Heart left ventricle (tissue), 16 donors: ENCODE data around the gene GPR87. TPM values are rescaled to one million over a fixed set of nuclear protein-coding genes. Genes with fewer than 3 reads are reported as not detected.

Experiments
- ATAC-seq, 4 donors: fragments of 200-7000 bp; cut with Tn5 transposase; one replicate each; pipeline ENCODE4 v1.9.1; 2020 to 2022; ENCODE audit warnings: moderate library complexity in 4 of 4, mild to moderate bottlenecking in 3 of 4, moderate number of reproducible peaks in 1 of 4
- DNase-seq, 5 donors: peaks; one replicate each; pipeline ENCODE4 v3.0.0-alpha.2; 2020
- H3K27ac ChIP-seq, 12 donors: fragments of 200-600 bp; sonication (generic) in 4 of 12; one replicate each; pipeline versions ENCODE4 v1.5.0 to v1.8.0; 2016 to 2022; ENCODE audit warnings: mild to moderate bottlenecking in 2 of 12
- H3K27me3 ChIP-seq, 9 donors: fragments of 200-600 bp; sonication (generic) in 2 of 9; one replicate each; pipeline versions ENCODE4 v1.5.1 to v1.8.0; 2016 to 2022; ENCODE audit warnings: mild to moderate bottlenecking in 3 of 9
- H3K36me3 ChIP-seq, 9 donors: fragments of 200-600 bp; sonication (generic) in 2 of 9; one replicate each; pipeline versions ENCODE4 v1.5.0 to v1.8.0; 2018 to 2022; ENCODE audit warnings: mild to moderate bottlenecking in 2 of 9
- H3K4me1 ChIP-seq, 12 donors: fragments of 200-600 bp; sonication (generic) in 4 of 12; one replicate each; pipeline versions ENCODE4 v1.5.0 to v1.8.0; 2016 to 2022; ENCODE audit warnings: mild to moderate bottlenecking in 3 of 12
- H3K4me3 ChIP-seq, 12 donors: fragments of 200-600 bp; sonication (generic) in 4 of 12; one replicate each; pipeline versions ENCODE4 v1.5.0 to v1.8.0; 2017 to 2022; ENCODE audit warnings: mild to moderate bottlenecking in 9 of 12, moderate library complexity in 4 of 12
- H3K9me3 ChIP-seq, 12 donors: fragments of 200-600 bp; sonication (generic) in 4 of 12; one replicate each; pipeline versions ENCODE4 v1.5.0 to v1.8.0; 2016 to 2022; ENCODE audit warnings: mild to moderate bottlenecking in 1 of 12
- CTCF ChIP-seq, 12 donors: fragments of 200-600 bp; sonication (generic) in 4 of 12; IDR thresholded peaks; one replicate each; pipeline versions ENCODE4 v1.5.0 to v1.8.0; 2018 to 2022; ENCODE audit warnings: antibody characterized with exemption in 12 of 12, mild to moderate bottlenecking in 5 of 12
- POLR2A ChIP-seq, 2 donors: fragments of 450-650 bp; IDR thresholded peaks; one replicate each; pipeline ENCODE4 v1.6.1; 2017; ENCODE audit warnings: antibody characterized with exemption in 2 of 2, mild to moderate bottlenecking in 2 of 2, moderate library complexity in 2 of 2
- WGBS, 4 donors: extraction: QIAGEN DNeasy Blood & Tissue Kit in 2 of 4; methylation state at CpG; one replicate each; pipeline versions ENCODE4 v1.1.5 to v1.1.7; 2013 to 2018; 5-methylcytosine and 5-hydroxymethylcytosine counted together
- intact Hi-C, 10 donors: fragments of 100-400 bp; cut with DNase I; formaldehyde crosslinking; loops; one replicate each; pipeline versions ENCODE4 v1.11.1 to v1.14.2; 2022
- polyA plus RNA-seq, 2 donors: library from polyadenylated mRNA; stranded (reverse); fragments of 200-250 nt; gene quantifications; one replicate each; pipeline ENCODE4 v1.2.3, GENCODE V29; 2013
- total RNA-seq, 9 donors: library from RNA; depleted of rRNA in 2 of 9; stranded (reverse); fragments of >200 nt in 2 of 9; fragmentation: NEBNext Ultra II Directional in 3 of 9; extraction: Animal tissue kit (Norgen Biotek cat#: 25700) in 3 of 9; gene quantifications; one replicate each; pipeline versions ENCODE4 v1.1.0 to v1.2.4, GENCODE V29; 2016 to 2023
- donor health status: ischemic (EF 13 %, LVEDD 7.1; RV severe dilation, severe dysfunction).
- donor health status: healthy with polysubstance abuse.
- donor health status: DM: no; HTN: yes; CAD: no.
- donor health status: DM: no; HTN: no; CAD: no.
- donor health status: ischemic (EF 25% LVEDD 6.9; RV normal size, moderate dysfunction).
- donor health status: ischemic (EF 25% LVEDD 5.7; RV mildly dilated, moderate dysfunction).
- donor health status: healthy.
- donor health status: DM: yes; HTN: yes; CAD: no.
- donor health status: ischemic (EF 35%, LVEDD 5.7; RV mildly dilated, moderate dysfunction).
- donor health status: nonischemic (EF 11% LVEDD 7.7; RV severe dilation, severe dysfunction).
- donor health status: DM: yes; HTN: yes; CAD: no.
- donor health status: PGD.
- donor health status: ischemic (EF 29% LVEDD 5.4; RV normal size, mild dysfunction).
- donor health status: nonischemic (EF 23%, LVEDD 6.1; RV moderate dilation, normal function).

The GPR87 gene
- total and polyA plus RNA-seq, 11 donors: not detected

DNA sequence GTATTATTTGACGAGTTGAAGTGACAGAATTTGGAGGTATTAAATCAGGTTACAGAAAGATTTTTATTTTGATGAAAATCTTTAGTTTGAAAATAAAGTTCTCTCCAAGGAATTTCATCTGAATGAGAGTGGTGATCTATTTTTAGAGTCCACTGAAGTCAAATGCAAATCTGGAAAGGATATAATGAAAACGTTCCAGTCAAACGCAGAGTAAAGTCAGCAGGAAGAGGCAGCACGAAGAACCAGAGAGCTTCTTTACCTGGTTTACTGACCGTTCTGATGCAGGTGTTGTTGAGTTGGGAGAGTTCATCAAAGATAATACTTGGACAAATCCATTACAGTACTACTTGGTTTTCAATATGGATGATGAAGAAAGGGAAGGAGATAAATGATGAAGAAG is 47.0 kb downstream of the GPR87 start:
- ATAC-seq (no peak), DNase-seq (no peak)
- 46 to 61% (median 46%) methylated on average over 5 of the region's 5 CpGs for WGBS, 4 donors
- Histone ChIP-seq H3K9me3 (no peaks in the 10 kb centered on the region), H3K4me3 (peak overlapping the region in 1 of 12 donors; percentile 3), H3K27ac (peak overlapping the region in 8 of 12 donors; percentile 6 to 79 (median 31)), H3K36me3 (no peaks in the 10 kb centered on the region), H3K4me1 (peaks cover 0 to 54% (median 2%) of the 10 kb centered on the region in 12 donors), H3K27me3 (no peaks in the 10 kb centered on the region)
- TF ChIP-seq POLR2A (IDR thresholded peaks at IDR 0.05) (no peak), CTCF (IDR thresholded peaks at IDR 0.05) (no peak)
- intact Hi-C loops: no loop called here

DNA sequence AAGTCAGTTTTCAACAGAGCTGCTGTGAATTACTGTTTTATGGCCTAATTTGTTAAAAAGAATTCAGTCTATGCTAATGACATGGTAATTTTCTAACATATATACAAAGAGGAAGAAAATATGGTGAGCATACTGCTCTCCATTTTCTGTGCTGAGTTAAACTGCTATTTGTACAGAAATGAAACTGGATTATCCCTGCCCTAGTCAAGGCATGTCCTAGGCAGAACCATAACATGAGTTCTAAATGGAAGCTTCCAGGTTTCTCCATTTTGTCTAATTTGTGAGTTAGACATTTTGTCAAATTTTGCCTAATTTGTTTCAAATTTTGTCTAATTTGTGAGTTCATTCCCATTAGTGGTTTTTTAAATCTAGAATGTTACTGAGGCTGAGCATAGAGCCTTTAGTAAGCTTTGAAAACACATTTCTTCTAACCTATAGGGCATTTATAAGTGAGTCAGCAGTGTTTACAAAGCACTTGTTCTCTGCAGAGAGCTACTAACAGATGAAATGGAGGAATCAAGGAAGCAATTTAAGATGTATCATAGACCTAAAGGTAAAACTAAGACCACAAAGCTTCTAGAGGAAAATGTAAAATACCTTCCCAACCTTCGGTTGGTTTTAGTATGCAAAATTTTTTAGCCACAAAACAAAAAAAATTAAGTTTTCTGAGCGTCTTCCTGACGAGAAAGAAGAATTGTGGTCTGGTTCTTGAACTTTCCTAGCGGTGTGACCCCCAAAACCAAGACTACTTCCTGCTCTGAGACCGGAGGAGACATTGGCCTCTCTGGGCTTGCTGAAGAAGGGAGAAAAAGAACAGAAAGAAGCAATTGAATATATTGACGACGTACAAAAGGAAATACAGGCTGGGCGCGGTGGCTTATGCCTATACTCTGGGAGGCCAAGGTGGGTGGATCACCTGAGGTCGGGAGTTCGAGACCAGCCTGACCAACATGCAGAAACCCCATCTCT is 48.1 kb downstream of the GPR87 start:
- intact Hi-C loops: no loop called here

GRCh38 chr3:151267066-151267465 is 49.6 kb downstream of the GPR87 start:
- no peak for DNase-seq
- TF ChIP-seq POLR2A (IDR thresholded peaks at IDR 0.05) (no peak), CTCF (IDR thresholded peaks at IDR 0.05) (no peak)
- Histone ChIP-seq H3K9me3 (no peaks in the 10 kb centered on the region), H3K4me3 (no peak overlapping the region), H3K36me3 (no peaks in the 10 kb centered on the region), H3K4me1 (peaks cover 0 to 68% (median 4%) of the 10 kb centered on the region in 12 donors), H3K27ac (peak overlapping the region in 8 of 12 donors; percentile 1 to 79 (median 16)), H3K27me3 (no peaks in the 10 kb centered on the region)
- ATAC-seq: no peak
- 89 to 100% (median 95%) methylated on average over 1 of the region's 1 CpG for WGBS, 4 donors
- intact Hi-C loops: no loop called here

More for the DNA sequence above, 48.1 kb downstream of the GPR87 start:
- DNase-seq (no peak), ATAC-seq (no peak)
- TF ChIP-seq POLR2A (IDR thresholded peaks at IDR 0.05) (no peak), CTCF (IDR thresholded peaks at IDR 0.05) (no peak)
- no peaks in the 10 kb centered on the region for H3K27me3 ChIP-seq
- no peak overlapping the region for H3K4me3 ChIP-seq
- H3K36me3 ChIP-seq: no peaks in the 10 kb centered on the region
- no peaks in the 10 kb centered on the region for H3K9me3 ChIP-seq
- 85 to 93% (median 91%) methylated on average over 11 of the region's 11 CpGs for WGBS, 4 donors
- H3K4me1 ChIP-seq: peaks cover 0 to 61% (median 4%) of the 10 kb centered on the region in 12 donors
- peak overlapping the region in 7 of 12 donors; percentile 9 to 79 (median 33) for H3K27ac ChIP-seq

DNA sequence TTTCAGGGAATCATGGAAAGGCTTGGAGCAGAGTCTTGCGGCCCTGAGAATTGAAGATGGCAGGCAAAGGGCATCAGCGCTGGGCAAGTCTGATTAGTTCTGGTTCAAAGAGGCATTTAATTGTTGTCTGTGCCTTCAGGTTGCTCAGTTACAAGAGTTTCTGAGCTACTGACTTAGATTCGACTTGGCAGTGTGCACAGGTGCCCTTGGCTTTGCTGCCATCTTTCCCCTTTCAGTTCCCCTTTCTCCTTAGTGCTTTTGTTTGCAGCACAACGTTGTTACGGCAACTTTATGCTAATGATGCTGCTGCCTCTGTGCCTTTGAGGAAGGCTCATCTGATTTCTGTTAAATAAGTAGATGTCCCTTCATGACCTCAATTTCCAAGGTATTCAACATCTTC is 50.8 kb downstream of the GPR87 start:
- no peak for TF ChIP-seq POLR2A (IDR thresholded peaks at IDR 0.05)
- no peaks in the 10 kb centered on the region for H3K9me3 ChIP-seq
- no peaks in the 10 kb centered on the region for H3K27me3 ChIP-seq
- WGBS, 4 donors: 63 to 84% (median 83%) methylated on average over 5 of the region's 5 CpGs
- no peaks in the 10 kb centered on the region for H3K36me3 ChIP-seq
- H3K4me3 ChIP-seq: no peak overlapping the region
- intact Hi-C loops: no loop called here
- peak overlapping the region in 5 of 12 donors; percentile 3 to 79 (median 41) for H3K27ac ChIP-seq
- peaks cover 0 to 64% (median 4%) of the 10 kb centered on the region in 12 donors for H3K4me1 ChIP-seq
- ATAC-seq: peak in 3 of 4 donors; percentile 42 to 73 (median 66)
- DNase-seq: peak in 1 of 5 donors; percentile 19
